Measurements from ENCODE around the gene TLE4.
A peak's percentile ranks its signal among the peaks of the same experiment; 100 is the strongest.
"Not testable (repeated sequence)": the region's sequence is repeated elsewhere in the genome, so short reads cannot be mapped to it uniquely, and the experiment has no call there.

TLE4 gene

DNA sequence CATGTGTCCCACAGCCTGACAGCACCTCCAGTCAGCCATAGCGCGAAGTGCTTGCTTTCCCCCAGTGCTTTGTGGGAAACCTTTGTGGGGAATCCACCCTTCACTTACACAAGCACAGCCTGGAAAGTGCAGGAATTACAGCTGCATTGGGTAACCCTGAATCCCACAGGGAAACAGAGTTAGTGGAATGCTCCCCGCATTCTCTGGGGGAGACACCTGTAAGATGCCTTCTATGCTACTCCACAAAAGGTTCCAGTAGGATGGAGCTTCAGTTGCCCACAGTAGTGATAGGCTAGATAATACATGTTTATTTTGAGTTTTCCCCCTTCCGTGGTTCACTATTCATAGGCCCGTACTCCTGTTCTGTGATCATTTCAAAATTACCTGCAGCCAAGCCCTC lies 60.3 kb downstream of the TLE4 start:
- Mint-ChIP-seq H3K4me3 (peak overlapping the region; percentile 14), H3K4me1 (peaks cover 70% of the 10 kb centered on the region), H3K27ac (peak overlapping the region; percentile 63), H3K36me3 (ENCODE audit: low read depth) (peaks cover 55% of the 10 kb centered on the region), H3K27me3 (ENCODE audit: low read depth, poor library complexity) (no peaks in the 10 kb centered on the region), H3K9me3 (no peaks in the 10 kb centered on the region)
- TF ChIP-seq, protein P1, sequence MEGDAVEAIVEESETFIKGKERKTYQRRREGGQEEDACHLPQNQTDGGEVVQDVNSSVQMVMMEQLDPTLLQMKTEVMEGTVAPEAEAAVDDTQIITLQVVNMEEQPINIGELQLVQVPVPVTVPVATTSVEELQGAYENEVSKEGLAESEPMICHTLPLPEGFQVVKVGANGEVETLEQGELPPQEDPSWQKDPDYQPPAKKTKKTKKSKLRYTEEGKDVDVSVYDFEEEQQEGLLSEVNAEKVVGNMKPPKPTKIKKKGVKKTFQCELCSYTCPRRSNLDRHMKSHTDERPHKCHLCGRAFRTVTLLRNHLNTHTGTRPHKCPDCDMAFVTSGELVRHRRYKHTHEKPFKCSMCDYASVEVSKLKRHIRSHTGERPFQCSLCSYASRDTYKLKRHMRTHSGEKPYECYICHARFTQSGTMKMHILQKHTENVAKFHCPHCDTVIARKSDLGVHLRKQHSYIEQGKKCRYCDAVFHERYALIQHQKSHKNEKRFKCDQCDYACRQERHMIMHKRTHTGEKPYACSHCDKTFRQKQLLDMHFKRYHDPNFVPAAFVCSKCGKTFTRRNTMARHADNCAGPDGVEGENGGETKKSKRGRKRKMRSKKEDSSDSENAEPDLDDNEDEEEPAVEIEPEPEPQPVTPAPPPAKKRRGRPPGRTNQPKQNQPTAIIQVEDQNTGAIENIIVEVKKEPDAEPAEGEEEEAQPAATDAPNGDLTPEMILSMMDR (IDR thresholded peaks at IDR 0.05), result no peak
- no peak for DNase-seq

DNA sequence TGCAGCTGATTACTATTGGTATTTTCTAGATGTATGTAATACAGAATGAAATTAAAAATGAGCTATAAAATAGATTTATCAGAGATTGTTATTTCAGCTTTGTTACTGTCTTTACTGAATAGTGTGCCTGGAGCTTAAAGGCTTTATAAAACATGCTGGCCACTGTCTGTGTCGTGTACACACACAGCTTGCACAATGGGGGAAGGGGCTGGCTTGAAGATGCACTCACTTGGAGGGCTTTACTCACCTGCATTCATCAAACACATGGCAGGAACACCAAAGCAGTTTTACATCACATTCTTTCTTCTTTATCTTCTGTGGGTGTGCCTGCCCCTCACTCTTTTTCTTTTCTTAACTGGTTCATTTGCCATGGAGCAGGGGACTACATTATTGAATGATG lies 60.9 kb downstream of the TLE4 start:
- Mint-ChIP-seq H3K36me3 (ENCODE audit: low read depth) (peaks cover 55% of the 10 kb centered on the region), H3K9me3 (no peaks in the 10 kb centered on the region), H3K4me1 (peaks cover 71% of the 10 kb centered on the region), H3K27me3 (ENCODE audit: low read depth, poor library complexity) (no peaks in the 10 kb centered on the region), H3K27ac (no peak overlapping the region), H3K4me3 (no peak overlapping the region)
- DNase-seq, result no peak
- TF ChIP-seq, protein P1 (IDR thresholded peaks at IDR 0.05), result no peak

DNA sequence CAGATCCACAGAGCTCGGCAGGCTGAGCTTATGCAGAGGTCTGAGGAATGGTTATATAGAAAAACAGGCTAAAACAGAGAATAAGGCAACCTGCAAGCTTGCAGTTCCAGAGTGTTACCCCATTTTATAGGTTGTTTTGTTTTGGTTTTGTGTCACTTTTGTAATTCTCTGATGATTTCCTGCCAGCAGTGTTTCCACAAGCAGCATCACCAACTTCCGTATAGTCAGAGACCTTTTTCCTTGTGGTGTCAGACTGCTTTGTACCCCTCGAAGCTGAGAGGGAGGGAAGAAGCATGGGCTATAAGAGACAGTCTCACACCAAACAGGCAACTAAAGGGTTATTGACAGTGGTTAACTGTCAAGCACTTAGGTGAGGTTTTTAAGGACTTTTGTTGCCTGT lies 61.8 kb downstream of the TLE4 start:
- no peak overlapping the region for H3K27ac Mint-ChIP-seq

DNA sequence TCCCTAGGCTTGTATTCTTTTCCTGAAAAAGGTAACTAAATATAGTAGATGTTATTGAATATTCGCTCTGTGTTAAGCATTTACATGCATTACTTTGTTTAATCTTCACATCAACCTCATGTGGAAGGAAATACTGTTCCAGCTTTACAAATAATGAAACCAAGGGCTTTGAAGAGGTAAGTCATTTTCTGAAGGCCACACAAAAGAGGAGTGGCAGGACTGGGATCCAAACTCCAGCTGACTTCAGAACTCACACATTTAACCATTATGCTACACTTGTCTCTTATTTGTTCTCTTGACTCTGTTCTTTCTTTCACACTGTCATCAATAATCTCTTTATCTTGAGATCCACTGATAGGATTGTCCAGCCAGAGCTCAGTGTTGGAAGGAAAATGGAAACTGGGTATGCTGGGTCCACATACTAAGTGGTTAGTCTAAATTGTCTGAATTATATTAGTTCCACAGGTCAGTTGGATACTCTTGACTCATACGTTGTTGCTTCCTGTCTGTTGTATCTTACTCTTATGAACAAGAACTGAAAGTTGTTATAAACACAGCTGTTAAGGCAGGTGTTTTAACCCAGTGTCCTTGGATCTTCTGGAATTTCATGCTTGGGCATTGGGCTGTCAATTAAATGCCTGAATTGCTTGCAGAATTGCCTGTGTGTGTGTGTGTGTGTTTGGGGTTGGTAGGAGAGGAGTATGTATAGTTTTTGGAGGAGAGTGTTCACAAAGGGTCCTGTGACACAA lies 65.6 kb downstream of the TLE4 start:
- no peak for DNase-seq
- TF ChIP-seq, protein P1 (IDR thresholded peaks at IDR 0.05), result no peak
- Mint-ChIP-seq H3K36me3 (ENCODE audit: low read depth) (peaks cover 89% of the 10 kb centered on the region), H3K4me1 (peaks cover 28% of the 10 kb centered on the region), H3K4me3 (no peak overlapping the region), H3K27me3 (ENCODE audit: low read depth, poor library complexity) (no peaks in the 10 kb centered on the region), H3K9me3 (peaks cover 5% of the 10 kb centered on the region), H3K27ac (peak overlapping the region; percentile 6)

More for the DNA sequence above, 61.8 kb downstream of the TLE4 start:
- TF ChIP-seq, protein P1 (IDR thresholded peaks at IDR 0.05), result no peak
- DNase-seq, result no peak
- Mint-ChIP-seq H3K27me3 (ENCODE audit: low read depth, poor library complexity) (no peaks in the 10 kb centered on the region), H3K36me3 (ENCODE audit: low read depth) (peaks cover 55% of the 10 kb centered on the region), H3K4me1 (peaks cover 64% of the 10 kb centered on the region), H3K9me3 (peaks cover 2% of the 10 kb centered on the region), H3K4me3 (no peak overlapping the region)

DNA sequence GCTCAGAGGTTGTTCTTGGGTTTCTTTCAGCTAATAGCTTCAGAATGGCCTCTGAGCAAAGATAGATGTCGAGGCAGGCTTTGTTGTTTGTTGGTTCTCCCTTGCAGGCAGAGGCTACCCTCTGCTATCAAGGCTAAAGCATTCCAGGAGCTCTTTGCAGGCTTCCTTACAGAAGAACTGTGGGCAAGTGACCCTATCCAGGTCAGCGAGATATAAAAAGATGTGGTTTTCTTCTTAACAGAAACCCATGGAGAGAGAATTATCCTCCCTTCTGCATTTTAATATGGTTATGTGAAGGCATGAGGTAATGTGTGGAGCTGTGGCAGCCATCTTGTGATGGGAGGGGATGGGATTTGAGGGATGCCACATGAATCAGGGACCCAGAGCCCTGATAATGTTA lies 67.0 kb downstream of the TLE4 start:
- no peak for DNase-seq
- peaks cover 18% of the 10 kb centered on the region for H3K9me3 Mint-ChIP-seq
- H3K4me3 Mint-ChIP-seq, result no peak overlapping the region
- peaks cover 14% of the 10 kb centered on the region for H3K4me1 Mint-ChIP-seq
- no peak overlapping the region for H3K27ac Mint-ChIP-seq
- H3K27me3 Mint-ChIP-seq (ENCODE audit: low read depth, poor library complexity), result no peaks in the 10 kb centered on the region
- TF ChIP-seq, protein P1 (IDR thresholded peaks at IDR 0.05), result no peak
- peaks cover 92% of the 10 kb centered on the region for H3K36me3 Mint-ChIP-seq (ENCODE audit: low read depth)

DNA sequence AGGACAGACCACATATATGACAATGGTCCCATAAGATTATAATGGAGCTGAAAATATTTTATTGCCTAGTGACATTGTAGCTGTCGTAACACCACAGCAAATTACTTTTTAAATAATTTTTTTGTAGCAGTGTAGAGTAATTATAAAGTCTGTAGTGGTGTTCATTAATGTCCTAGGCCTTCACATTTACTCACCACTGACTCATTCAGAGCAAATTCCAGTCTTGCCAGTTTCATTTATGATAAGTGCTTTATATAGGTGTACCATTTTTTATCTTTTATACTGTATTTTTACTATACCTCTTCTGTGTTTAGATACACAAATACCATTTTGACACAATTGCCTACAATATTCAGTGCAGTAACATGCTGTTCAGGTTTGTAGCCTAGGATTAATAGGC lies 67.6 kb downstream of the TLE4 start:
- Mint-ChIP-seq H3K4me3 (no peak overlapping the region), H3K4me1 (peaks cover 14% of the 10 kb centered on the region), H3K9me3 (peaks cover 24% of the 10 kb centered on the region), H3K36me3 (ENCODE audit: low read depth) (peaks cover 95% of the 10 kb centered on the region), H3K27ac (no peak overlapping the region), H3K27me3 (ENCODE audit: low read depth, poor library complexity) (no peaks in the 10 kb centered on the region)
- no peak for DNase-seq
- TF ChIP-seq, protein P1 (IDR thresholded peaks at IDR 0.05), result no peak

DNA sequence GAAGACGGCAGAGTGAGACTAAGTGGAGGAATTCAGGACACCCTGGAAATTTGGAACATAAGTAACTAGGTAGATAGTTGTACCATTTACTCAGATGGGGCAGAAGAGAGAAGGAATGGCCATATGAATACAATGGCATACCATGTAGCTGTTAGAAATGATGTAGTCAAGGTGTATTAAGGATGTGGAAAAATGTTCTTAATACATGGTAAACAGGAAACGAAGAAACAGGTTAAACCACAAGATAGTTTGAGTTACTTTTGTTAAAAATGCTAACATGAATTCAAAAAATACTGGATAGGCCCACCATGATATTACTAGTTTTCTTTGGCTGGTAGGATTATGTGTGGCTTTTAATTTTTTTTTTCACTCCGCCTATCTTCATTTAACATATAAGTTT lies 68.3 kb downstream of the TLE4 start:
- Mint-ChIP-seq H3K36me3 (ENCODE audit: low read depth) (peaks cover 96% of the 10 kb centered on the region), H3K9me3 (peaks cover 30% of the 10 kb centered on the region), H3K4me1 (peaks cover 14% of the 10 kb centered on the region)
- DNase-seq; H3K27ac Mint-ChIP-seq; H3K4me3 Mint-ChIP-seq; H3K27me3 Mint-ChIP-seq (ENCODE audit: low read depth, poor library complexity): not testable (repeated sequence)

Data from nephron progenitor cell (in vitro differentiated cells).